KBM-7 (cell line): ENCODE measurements around the gene ADARB1.

Source experiments
- DNase-seq: peaks from one replicate; pipeline ENCODE4 v3.0.0-alpha.2; 2015
- in situ Hi-C: fragments of 300-500 bp; cut with MboI; formaldehyde crosslinking; loops from 2 replicates; pipeline ENCODE4 v1.14.3; 2020; ENCODE audit warnings: low sequenced_read_pairs, low pct_unique_long_range_greater_than_20kb, mixed read lengths

ADARB1 gene

DNA sequence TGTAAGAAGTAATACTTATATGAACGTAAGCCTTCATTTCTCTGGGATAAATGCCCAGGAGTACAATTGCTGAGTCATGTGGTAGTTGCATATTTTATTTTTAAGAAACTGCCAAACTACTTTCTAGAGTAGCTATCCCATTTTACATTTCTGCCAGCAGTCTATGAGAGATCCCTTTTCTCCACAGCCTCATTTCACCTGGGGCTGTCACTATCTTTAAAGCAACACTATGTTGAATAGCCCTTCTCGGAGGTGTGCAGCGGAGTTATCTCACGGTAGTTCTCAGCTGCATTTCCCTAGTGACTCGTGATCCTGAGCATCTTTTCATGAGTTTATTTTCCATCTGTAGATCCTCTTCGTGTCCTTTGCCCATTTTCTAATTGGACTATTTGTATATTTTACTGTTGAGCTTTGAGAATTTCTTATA, 93.4 kb downstream of the ADARB1 start:
- DNase-seq = no peak
- in situ Hi-C loops = no loop called here

- DNase-seq = no peak
- in situ Hi-C loops = no loop called here
These were observed 94.1 kb downstream of the ADARB1 start for GRCh38 chr21:45168522-45168921.

DNA sequence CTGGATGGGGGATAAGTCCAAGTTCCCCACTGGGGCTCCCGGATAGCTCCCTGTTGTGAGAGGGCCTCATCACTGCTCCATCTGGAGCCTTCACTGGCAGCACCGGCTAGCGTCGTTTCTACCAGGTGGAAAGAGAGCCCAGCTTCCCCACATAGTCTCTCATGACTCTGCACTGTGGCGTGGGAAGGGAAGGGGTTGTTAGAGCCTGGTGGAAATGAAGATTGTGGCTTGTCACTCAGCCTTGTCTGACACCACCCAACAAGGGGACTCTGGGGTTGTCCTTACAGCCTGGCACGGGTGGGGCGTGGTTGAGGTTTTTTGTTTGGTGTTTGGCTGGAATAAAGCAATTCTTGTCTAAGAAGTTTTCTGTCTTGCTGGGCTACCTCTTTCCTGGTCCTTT, 94.6 kb downstream of the ADARB1 start:
- DNase-seq = no peak
- in situ Hi-C loops = no loop called here

GRCh38 chr21:45169682-45170081, 95.3 kb downstream of the ADARB1 start:
- no peak for DNase-seq
- in situ Hi-C loops = no loop called here

DNA sequence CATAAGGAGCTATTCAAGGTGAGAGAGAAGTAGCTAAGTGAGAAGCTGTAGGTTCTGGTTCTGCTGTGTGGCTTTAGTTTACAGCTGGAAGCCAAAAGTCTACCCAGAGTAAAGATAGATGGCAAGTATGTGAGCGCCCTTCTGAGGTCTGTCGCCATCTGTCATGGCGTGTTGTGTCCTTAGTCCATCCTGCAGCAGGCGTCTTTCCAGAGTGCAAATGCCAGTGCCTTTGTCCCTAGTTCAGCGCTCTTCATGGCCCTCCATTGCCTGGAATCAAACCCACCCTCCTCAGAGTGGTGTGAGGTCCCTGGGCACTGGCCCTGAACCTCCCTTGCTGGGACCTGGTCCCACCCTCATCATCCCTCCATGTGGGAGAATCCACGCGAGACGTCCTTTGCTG, 96.6 kb downstream of the ADARB1 start:
- no peak for DNase-seq
- in situ Hi-C loops = no loop called here

DNA sequence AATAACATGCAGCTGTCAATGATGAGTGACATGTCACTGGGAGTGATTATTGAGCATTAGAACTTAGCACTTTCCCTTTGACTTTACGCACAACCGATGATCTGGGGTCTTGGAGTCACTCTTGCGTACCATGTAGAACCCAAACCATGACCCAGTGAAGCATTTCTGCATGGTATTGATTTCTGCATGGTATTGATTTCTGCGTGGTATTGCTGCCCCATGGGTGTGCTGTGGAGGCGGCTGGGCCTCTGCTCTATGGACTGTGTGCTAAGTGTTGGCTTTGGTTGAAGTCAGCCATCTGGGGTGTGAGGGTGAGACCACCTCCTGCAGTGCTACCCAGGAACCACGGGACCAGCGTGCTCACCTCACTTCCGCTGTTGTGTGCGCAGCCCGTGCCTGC, 98.0 kb downstream of the ADARB1 start:
- in situ Hi-C loops = no loop called here
- DNase-seq = no peak

DNA sequence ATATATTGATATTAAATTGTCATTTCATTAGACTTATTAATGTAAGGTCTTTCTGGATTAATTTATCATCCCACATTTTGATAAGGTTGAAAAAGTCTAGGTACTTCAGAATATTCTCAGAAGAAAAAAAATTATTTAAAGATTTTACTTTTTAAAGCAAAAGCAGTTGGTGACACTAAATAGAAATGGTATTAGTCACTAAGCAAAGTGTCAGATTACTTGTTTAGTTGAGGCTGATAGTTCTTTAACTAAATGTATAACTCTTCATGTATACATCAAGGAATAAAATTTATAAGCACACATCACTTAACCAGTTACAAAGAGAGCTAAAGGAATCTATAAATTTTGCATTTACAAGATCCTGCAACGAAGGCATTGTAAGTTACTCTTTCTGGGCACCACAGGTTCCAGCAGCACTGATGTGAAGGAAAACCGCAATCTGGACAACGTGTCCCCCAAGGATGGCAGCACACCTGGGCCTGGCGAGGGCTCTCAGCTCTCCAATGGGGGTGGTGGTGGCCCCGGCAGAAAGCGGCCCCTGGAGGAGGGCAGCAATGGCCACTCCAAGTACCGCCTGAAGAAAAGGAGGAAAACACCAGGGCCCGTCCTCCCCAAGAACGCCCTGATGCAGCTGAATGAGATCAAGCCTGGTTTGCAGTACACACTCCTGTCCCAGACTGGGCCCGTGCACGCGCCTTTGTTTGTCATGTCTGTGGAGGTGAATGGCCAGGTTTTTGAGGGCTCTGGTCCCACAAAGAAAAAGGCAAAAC, 101.1 kb downstream of the ADARB1 start:
- in situ Hi-C loops = no loop called here
- DNase-seq = no peak

DNA sequence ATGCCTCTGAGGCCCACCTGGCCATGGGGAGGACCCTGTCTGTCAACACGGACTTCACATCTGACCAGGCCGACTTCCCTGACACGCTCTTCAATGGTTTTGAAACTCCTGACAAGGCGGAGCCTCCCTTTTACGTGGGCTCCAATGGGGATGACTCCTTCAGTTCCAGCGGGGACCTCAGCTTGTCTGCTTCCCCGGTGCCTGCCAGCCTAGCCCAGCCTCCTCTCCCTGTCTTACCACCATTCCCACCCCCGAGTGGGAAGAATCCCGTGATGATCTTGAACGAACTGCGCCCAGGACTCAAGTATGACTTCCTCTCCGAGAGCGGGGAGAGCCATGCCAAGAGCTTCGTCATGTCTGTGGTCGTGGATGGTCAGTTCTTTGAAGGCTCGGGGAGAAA, 101.8 kb downstream of the ADARB1 start:
- in situ Hi-C loops = no loop called here
- no peak for DNase-seq

- DNase-seq = no peak
- in situ Hi-C loops = no loop called here
These were observed 102.7 kb downstream of the ADARB1 start for GRCh38 chr21:45177039-45177438.

- in situ Hi-C loops = no loop called here
These were observed 103.8 kb downstream of the ADARB1 start for GRCh38 chr21:45178070-45178608.

DNA sequence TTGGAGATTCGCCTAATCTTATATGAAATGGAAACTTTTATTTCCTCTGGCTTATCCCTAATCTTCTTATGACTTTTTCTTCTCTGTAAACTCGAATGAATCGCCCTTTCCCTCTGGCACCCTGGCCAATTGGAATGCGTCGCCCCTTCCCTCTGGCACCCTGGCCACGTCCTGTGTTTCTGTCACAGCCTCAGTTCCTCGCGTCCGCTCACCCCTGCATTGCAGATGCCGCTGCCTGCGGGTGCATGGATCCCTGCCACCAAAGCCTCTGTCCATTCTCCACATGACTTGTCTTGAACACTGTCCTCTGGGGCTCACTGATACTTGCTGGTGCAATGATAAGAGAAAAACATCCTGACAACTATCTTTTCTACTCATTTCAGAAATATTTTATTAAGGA, 104.6 kb downstream of the ADARB1 start:
- in situ Hi-C loops = no loop called here

More at GRCh38 chr21:45178070-45178608, 103.8 kb downstream of the ADARB1 start:
- no peak for DNase-seq

GRCh38 chr21:45179568-45180245, 105.3 kb downstream of the ADARB1 start:
- DNase-seq = no peak
- in situ Hi-C loops = no loop called here

More for the DNA sequence above, 104.6 kb downstream of the ADARB1 start:
- no peak for DNase-seq

DNA sequence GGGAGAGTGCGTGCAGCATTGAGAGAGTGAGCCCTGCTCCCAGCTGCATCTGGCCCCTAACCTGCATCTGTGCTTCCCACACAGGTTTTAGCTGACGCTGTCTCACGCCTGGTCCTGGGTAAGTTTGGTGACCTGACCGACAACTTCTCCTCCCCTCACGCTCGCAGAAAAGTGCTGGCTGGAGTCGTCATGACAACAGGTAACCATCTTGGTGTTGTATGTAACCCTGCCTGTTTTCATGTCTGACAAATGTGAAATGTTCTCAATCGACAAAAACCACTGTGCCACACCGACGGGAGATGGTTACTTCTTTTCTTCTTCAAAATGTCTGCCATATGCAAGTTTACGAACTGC, 105.8 kb downstream of the ADARB1 start:
- in situ Hi-C loops = no loop called here
- DNase-seq = no peak

- in situ Hi-C loops = no loop called here
These were observed 108.6 kb downstream of the ADARB1 start for GRCh38 chr21:45182958-45183357.

GRCh38 chr21:45183852-45184251, 109.5 kb downstream of the ADARB1 start:
- DNase-seq = no peak
- in situ Hi-C loops = no loop called here

More at GRCh38 chr21:45182958-45183357, 108.6 kb downstream of the ADARB1 start:
- no peak for DNase-seq

DNA sequence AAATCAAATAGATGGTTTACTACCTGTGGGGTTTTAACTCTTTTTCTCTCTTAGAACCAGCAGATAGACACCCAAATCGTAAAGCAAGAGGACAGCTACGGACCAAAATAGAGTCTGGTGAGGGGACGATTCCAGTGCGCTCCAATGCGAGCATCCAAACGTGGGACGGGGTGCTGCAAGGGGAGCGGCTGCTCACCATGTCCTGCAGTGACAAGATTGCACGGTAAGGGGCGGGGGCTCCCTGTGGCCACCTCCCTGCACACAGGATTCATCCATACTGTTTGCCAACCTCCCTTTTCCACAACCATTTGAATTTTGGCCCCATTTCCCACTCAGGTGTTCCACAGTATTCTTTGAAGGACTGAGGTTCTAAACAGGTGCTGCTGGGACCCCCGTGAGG, 110.5 kb downstream of the ADARB1 start:
- DNase-seq = no peak
- in situ Hi-C loops = no loop called here

- DNase-seq = no peak
- in situ Hi-C loops = no loop called here
These were observed 112.3 kb downstream of the ADARB1 start for GRCh38 chr21:45186709-45187108.

DNA sequence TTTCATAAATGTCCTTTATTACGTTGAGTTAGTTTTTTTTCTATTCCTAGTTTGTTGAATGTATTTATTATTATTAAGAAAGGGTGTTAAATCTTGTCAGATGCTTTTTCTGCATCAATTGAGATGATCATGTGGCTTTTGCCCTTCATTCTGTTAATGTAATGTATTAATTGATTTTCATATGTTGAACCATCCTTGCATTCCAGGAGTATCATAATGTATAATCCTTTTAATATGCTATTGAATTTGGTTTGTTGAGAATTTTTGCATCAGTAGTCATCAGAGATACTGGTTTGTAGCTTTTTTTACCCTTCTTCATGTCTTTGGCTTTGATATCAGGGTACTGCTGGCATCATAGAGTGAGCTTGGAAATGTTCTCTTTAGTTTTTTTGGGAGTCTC, 113.3 kb downstream of the ADARB1 start:
- no peak for DNase-seq
- in situ Hi-C loops = no loop called here

GRCh38 chr21:45190013-45190412, 115.6 kb downstream of the ADARB1 start:
- no peak for DNase-seq
- in situ Hi-C loops = no loop called here

GRCh38 chr21:45192332-45192731, 118.0 kb downstream of the ADARB1 start:
- in situ Hi-C loops = no loop called here
- no peak for DNase-seq

- in situ Hi-C loops = no loop called here
- no peak for DNase-seq
These were observed 122.2 kb downstream of the ADARB1 start for GRCh38 chr21:45196620-45197019.
